Measurements from ENCODE around the gene NUDT19. TPM values are rescaled to one million over a fixed set of nuclear protein-coding genes. Genes with fewer than 3 reads are reported as not detected.
"Not testable (repeated sequence)": the region's sequence is repeated elsewhere in the genome, so short reads cannot be mapped to it uniquely, and the experiment has no call there.

NUDT19 gene
- total RNA-seq, 1 donor from 2014 or later: 16.9 TPM

DNA sequence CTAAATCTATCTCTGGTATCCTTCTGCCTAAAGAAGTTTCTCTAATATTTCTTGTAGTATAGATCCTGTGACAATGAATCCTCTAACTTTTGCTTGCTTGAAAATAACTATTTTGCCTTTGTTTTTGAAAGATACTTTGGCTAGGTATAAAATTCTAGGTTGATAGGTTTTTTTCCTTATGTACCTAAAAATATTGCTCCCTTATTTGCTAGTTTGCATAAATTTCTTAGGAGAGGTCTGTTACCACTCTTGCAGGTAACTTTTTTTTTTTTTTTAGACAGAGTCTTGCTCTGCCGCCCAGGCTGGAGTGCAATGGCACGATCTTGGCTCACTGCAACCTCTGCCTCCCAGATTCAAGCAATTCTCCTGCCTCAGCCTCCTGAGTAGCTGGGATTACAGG lies 12.4 kb downstream of the NUDT19 start:
- DNase-seq (ENCODE audit: extremely low read depth, low read depth, low spot score): not testable (repeated sequence)

DNA sequence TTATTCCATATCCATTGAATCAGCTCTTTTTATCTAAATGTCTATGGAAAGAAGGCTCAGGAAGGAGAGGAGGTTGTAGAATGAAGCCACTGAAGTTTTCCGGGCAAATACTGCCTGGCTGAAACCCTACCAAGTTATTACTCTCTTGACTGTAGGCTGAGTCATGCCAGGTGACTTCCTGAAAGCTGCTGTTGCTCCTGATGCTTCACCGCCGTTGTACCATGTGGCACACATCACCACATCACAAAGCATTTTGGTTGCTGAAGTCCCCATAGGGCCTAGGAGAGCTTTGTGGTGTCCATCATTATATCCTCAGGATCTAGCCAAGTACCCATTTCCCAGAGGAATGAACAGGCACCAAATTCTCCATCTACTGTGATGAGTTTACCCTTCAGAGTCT lies 16.8 kb downstream of the NUDT19 start:
- no peak for DNase-seq (ENCODE audit: extremely low read depth, low read depth, low spot score)

DNA sequence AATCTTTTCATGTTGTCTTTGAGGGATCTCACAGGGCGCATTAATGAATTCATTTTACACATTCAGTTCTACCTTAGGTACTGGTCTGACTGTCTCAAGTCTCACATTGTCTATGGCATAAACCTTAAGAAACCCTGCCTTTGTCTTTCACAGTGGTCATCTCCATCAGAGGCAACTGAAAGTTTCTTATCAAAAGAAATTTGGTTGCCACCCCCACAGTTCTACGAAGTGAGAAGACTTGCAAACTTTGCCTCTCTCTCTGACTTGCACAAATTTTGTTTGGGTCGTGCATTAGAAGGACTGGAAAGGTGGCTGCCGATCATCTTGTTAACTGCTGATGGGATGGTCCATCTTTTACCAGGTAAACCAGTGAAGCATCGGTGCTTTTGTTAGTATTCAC lies 17.4 kb downstream of the NUDT19 start:
- no peak for DNase-seq (ENCODE audit: extremely low read depth, low read depth, low spot score)

DNA sequence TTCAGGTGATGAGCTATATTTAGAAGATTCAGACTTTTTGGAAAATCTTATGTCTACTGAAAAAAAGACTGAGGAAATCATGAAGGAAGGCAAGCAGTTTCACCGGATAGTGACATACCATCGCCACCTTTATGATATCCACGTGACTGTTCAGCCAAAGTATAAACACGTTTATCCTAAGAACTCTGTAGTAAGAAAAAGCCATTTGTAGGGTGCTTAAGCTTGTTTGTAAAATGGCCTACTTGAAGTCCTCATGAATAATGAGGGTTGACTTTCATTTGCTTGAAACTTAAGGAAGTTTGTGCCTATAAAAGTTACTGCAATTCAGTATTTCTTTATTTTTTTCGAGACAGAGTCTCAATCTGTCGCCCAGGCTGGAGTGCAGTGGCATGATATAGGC lies 20.1 kb downstream of the NUDT19 start:
- DNase-seq (ENCODE audit: extremely low read depth, low read depth, low spot score): no peak

DNA sequence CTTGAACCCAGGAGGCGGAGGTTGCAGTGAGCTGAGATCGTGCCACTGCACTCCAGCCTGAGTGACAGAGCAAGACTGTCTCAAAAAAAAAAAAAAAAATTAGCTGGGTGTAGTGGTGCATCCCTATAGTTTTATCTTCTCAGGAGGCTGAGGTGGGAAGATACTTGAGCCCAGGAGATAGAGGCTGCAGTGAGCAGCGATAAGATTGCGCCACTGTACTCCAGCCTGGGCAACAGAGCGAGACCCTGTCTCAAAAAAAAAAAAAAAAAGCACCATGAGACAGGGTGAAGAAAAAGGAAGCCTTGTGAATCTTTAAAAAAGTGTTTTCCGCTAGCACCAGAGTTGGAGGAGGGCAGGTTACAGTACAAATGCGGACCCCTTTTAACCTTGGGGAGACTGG lies 24.6 kb downstream of the NUDT19 start:
- DNase-seq (ENCODE audit: extremely low read depth, low read depth, low spot score): not testable (repeated sequence)

DNA sequence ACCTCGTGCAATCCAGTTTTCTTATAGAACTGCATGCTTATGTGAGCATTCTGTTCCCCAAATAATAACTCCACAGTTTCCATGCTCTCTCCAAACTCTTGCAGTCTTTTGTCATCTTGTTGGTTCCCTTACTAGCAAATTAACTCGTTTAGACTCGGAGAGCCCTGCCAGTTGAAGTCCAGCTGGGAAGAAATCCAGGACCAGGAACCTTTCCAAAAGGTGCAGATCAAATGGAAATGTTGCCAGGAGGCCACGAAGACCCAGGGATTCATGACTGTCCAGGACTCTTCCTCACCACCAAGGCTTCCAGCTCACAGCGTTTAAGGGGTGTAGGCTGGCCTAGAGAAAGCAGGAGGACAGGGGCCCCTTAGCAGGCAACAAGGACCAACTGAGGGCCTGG lies 25.9 kb downstream of the NUDT19 start:
- DNase-seq (ENCODE audit: extremely low read depth, low read depth, low spot score): no peak

DNA sequence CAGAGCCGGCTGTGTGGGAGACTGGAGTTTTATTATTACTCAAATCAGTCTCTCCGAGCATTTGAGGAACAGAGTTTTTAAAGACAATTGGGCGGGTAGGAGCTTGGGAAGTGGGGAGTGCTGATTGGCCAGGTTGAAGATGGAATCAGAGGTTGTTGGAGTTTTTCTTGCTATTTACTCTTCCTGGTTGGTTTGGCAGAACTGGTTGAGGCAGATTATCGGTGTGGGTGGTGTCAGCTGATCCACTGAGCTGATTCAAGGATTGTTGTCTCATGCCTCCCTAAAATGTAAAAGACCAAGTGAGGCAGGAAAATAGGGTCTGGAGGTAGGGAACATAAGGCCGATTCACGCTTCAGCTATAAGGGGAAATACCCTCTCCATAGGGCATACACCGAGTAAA lies 26.7 kb downstream of the NUDT19 start:
- no peak for DNase-seq (ENCODE audit: extremely low read depth, low read depth, low spot score)

DNA sequence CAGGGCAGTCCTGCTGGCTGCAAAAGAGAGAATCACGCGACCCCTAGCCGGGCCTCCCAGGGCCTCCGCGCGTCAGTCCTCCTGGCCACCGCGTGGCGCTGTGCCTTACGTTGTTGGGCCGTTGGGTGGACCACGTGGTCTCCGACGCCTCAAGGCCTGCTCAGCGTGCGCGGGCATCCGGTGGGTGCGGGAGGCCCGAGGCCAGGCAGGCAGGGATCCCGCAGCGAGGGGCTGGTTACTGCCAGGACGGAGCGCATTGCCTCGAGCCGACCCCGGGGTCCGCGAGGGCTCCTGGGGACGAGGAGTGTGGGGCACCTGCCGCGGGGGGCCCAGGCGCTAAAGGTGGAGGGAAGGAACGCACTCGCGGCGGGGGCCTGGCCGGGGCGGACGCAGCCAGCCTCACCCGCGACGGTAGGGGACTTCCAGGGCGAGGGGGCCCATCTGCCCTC lies 28.0 kb downstream of the NUDT19 start, which contains the start of gene TDRD12:
TSS of gene TDRD12 (plus strand) at position 157 of the 449 bp plus-strand sequence. CDS start 306 bp downstream, outside the sequence.
- DNase-seq (ENCODE audit: extremely low read depth, low read depth, low spot score): no peak

DNA sequence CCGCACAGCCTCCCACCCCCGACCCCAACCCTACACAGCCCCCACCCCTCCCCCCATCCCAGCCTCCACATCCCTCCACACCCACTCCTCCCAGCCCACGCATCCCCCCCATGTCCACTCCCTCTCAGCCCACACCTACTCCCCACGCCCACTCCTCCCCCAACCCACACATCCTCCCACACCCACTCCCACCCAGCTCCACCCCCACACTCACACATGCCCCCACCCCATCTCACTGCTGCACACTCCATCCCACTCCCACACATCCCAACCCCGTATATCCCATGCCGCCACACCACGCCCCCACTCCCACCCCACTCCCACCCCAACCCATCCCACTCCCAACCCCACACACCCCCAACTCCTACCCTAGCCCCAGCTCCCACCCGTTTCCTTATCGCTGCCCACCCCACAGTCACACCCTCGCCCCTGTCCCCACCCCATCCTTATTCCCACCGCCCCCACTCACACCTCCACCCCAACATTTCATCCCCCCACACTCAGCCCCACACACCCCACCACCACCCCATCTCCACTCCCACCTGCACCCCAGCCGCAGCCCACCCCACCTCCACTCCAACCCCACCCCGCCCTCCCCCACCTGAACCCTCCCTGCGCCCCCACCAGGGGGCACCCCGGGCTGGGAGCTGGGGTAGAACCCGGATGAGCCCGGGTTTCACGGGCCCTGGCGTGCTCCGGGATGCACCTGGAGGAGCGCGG lies 28.8 kb downstream of the NUDT19 start:
- DNase-seq (ENCODE audit: extremely low read depth, low read depth, low spot score): no peak

DNA sequence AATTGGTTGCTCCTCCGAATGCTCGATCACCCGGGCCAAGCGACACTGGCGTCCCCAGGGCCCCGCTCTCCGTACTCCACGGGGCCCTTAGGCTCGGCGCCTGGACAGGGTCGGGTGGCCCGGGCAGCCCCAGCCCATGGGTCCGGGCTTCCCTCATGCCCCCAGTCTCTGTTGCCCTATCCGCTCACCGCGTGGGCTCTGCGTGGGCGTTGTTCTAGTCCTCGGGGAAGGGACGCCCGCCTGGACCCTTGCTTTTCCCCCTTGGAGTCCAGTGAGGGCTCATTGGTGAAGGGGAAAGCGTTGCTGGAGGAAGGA lies 29.3 kb downstream of the NUDT19 start:
- DNase-seq (ENCODE audit: extremely low read depth, low read depth, low spot score): no peak

DNA sequence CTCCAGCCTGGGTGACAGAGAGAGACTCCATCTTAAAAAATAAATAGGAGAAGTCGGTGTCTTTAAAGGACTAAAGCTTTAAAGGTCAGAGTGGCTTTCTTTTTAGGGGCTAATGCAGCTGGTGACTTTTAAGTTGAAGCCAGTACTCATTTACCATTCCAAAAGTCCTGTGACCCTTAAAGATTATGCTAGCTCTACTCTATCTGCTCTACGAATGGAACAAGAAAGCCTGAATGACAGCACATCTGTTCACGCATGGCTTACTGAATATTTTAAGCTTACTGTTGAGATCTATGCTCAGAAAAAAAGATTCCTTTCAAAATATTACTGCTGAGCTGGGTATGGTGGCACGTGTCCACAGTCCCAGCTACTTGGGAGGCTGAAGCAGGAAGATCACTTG lies 44.3 kb downstream of the NUDT19 start:
- DNase-seq (ENCODE audit: extremely low read depth, low read depth, low spot score): no peak

DNA sequence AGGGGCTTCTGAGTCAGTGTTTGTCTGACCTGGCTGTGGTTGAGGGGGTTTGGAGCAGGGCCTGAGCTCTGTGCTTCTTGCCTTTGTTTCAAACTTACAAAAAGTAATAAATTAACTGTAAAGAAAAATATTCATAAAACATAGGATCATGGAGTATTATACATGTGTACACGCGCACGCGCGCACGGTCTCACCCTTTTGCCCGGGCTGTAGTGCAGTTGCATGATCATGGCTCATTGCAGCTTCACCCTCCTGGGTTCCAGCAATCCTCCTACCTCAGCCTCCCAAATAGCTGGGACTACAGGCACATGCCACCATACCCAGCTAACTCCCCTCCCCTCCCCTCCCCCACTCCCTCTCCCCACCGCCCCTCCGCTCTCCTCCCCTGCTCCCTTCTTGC lies 51.4 kb downstream of the NUDT19 start:
- DNase-seq (ENCODE audit: extremely low read depth, low read depth, low spot score): no peak

DNA sequence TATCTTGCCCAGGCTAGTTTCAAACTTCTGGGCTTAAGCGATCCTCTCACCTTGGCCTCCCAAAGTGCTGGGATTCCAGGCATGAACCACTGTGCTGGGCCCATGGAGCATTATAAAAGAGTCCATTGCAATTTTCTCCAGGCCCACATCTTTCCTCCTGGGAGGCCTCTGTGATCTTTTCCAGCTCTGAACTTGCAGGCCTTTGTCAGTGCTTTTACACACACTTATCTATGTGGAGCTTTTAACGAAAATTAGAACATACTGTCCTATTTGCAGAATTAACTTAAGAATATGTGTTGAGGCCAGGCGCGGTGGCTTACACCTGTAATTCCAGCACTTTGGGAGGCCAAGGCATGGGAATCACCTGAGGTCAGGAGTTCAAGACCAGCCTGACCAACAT lies 51.8 kb downstream of the NUDT19 start:
- no peak for DNase-seq (ENCODE audit: extremely low read depth, low read depth, low spot score)

DNA sequence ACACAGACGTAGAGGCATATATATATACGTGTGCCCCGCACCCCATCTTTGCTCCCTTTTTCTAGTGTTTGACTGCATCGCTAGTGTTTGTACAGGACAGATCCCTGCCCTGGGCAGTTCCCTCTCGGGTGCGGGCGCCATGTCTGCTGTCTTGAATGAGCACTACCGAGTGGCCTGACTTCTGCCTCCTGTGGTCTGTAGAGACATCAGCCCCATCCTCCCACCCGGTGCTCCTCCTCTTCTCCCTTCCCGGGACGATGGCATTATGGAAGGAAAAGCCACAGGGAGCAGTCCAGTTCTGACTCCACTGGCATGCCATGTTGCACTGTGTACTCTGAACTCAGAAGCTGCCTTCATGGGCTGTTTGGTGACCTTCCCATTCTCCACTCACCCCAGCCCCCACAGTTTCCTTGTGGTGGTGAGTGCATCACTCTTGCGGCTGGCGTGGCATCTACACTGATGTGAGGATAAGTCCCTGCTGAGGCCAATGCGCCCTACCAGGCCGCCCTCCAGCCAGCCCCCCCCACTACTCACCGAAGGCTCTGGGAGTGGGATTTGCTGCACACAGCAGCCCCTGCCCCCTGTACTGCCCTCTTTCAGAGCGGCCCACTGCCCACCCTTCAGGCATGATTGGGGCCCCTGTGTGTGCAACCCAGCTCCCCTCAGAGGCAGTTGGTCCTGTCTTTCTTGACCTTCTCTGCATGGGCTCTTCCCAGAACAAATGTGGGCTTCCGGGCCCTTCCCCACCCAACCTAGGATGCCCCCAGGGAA lies 53.1 kb downstream of the NUDT19 start:
- no peak for DNase-seq (ENCODE audit: extremely low read depth, low read depth, low spot score)

DNA sequence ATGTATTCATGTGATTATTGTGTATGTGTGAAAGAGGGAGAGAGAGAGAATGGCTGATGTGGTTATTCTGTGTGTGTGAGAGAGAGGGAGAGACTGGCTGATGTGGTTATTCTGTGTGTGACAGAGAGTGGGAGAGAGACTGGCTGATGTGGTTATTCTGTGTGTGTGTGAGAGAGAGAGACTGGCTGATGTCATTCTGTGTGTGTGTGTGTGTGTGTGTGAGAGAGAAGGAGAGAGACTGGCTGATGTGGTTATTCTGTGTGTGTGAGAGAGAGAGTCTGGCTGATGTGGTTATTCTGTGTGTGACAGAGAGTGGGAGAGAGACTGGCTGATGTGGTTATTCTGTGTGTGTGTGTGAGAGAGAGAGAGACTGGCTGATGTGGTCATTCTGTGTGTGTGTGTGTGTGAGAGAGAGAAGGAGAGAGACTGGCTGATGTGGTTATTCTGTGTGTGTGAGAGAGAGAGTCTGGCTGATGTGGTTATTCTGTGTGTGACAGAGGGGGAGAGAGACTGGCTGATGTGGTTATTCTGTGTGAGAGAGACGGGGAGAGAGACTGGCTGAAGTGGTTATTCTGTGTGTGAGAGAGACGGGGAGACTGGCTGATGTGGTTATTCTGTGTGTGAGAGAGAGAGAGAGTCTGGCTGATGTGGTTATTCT lies 54.1 kb downstream of the NUDT19 start:
- not testable (repeated sequence) for DNase-seq (ENCODE audit: extremely low read depth, low read depth, low spot score)

DNA sequence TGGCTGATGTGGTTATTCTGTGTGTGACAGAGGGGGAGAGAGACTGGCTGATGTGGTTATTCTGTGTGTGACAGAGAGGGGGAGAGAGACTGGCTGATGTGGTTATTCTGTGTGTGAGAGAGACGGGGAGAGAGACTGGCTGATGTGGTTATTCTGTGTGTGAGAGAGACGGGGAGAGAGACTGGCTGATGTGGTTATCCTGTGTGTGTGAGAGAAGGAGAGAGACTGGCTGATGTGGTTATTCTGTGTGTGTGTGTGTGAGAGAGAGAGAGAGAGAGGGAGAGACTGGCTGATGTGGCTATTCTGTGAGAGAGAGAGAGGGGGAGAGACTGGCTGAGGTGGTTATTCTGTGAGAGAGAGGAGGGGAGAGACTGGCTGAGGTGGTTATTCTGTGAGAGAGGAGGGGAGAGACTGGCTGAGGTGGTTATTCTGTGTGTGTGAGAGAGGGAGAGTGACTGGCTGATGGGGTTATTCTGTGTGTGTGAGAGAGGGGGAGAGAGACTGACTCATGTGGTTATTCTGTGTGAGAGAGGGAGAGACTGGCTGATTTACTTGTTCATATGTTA lies 55.1 kb downstream of the NUDT19 start:
- not testable (repeated sequence) for DNase-seq (ENCODE audit: extremely low read depth, low read depth, low spot score)

DNA sequence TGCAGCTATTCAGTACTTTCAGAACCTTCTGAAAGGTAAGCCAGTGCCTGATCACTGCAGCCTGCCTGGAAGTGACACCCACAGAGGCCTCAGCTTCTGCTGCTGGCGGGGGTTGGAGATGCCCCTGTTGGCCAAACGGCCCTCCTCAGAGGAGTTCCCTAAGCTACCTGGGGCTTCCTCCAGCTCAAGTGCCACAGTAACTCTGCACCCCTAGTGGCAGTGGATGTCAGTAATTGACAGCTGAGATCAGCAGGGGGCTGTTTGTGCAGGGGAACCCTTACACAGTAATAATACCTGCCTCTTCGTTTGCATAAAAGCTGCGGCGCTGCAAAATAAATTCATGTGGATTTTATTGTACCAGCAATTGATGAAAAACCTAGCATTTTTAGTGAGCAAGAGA lies 56.9 kb downstream of the NUDT19 start:
- DNase-seq (ENCODE audit: extremely low read depth, low read depth, low spot score): no peak

DNA sequence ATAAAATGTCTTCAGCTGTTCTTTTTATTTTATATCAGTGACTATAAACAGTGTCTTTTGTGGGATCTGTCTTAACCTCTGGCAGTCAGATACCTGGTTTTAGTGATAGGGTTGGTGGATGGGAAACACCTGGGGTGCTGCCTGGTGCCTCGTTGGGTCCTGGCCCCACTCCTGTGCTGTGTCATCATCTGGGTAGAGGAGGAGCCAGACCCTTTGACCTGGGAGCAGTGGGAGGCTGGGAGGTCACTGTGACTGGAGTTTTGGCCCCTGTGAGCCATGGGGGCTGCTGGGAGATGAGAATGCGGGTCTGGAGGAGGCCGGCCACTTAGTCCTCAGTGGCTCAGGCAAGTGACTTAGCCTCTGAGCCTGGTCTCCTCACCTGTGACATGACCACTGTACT lies 57.3 kb downstream of the NUDT19 start:
- no peak for DNase-seq (ENCODE audit: extremely low read depth, low read depth, low spot score)

DNA sequence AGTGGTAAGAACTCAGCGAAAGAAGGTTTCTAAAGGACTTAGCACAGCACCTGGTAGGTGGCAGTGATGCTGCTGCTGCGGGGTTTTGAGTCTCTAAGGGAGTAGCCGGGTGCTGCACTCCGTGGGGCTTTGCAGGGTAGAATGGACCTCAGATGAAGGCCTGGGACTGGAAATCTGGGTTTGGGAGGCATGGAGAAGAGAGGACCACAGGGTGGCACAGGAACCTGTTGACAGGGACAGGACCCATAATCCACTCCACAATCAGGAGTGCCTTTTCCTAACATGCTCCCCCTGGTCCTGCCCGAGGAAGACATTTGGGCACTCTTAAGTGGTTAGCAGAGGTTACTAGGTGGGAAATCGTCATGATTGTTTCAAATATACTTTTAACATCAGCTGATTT lies 57.7 kb downstream of the NUDT19 start:
- DNase-seq (ENCODE audit: extremely low read depth, low read depth, low spot score): no peak

DNA sequence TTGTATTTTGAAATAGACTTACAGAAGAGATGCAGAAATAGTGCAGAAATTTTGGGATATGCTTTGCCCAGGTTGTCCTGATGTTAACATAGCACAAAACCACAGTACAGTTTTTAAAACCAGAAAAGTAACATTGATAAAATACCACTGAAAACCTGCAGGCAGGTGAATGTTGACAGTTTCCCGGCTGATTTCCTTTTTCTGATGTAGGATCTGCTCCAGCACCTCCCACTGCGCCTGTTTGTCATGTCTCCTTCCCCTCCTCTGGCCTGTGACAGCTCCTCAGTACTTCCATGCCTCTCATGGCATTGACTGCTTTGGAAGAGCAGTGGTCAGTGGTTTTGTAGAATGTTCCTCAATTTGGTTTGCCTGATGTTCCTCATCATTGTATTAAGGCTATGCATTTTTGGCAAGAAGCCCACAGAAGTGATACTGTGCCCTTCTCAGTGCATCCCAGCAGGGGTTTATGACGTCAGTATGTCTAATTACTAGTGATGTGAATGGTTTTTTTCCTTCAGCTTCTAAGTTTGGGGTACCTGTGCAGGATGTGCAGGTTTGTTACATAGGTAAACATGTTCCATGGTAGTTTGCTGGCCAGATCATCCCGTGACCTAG lies 58.9 kb downstream of the NUDT19 start:
- no peak for DNase-seq (ENCODE audit: extremely low read depth, low read depth, low spot score)

DNA sequence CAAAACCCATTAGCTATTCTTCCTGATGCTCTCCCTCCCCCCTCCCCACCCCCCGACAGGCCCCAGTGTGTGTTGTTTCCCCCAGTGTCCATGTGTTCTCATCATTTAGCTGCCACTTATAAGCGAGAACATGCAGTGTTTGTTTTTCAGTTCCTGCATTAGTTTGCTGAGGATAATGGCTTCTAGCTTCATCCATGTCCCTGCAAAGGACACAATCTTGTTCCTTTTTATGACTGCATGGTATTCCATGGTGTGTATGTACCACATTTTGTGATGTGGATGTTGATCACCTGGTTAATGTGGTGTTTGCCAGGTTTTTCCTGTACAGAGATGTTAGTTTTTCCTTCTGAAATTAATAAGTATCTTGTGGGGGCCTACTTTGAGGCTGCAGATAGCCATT lies 59.4 kb downstream of the NUDT19 start:
- no peak for DNase-seq (ENCODE audit: extremely low read depth, low read depth, low spot score)
